ENCODE results near the gene TRIM3. TPM values are rescaled to one million over a fixed set of nuclear protein-coding genes. Genes with fewer than 3 reads are reported as not detected.

Gene TRIM3
- polyA plus RNA-seq, 1 donor from 2014 or later = 81.7 TPM

GRCh38 chr11:6406370-6406769 lies 67.4 kb downstream of the TRIM3 start:
- TF ChIP-seq POLR2AphosphoS5 (IDR thresholded peaks at IDR 0.05) = no peak
- no peak for TF ChIP-seq REST (IDR thresholded peaks at IDR 0.05; ENCODE audit: borderline replicate concordance)
- TF ChIP-seq SMC3 (conservative IDR thresholded peaks at IDR 0.05; ENCODE audit: poor library complexity) = no peak
- no peak for TF ChIP-seq RAD21 (conservative IDR thresholded peaks at IDR 0.05)
- no peak for TF ChIP-seq MXI1 (conservative IDR thresholded peaks at IDR 0.05; ENCODE audit: poor library complexity, severe bottlenecking)
- no peak for TF ChIP-seq CTCF (IDR thresholded peaks at IDR 0.05; ENCODE audit: poor library complexity, severe bottlenecking)
- no peak for TF ChIP-seq EZH2 (IDR thresholded peaks at IDR 0.05; ENCODE audit: borderline replicate concordance, insufficient read depth, low read length, poor library complexity, severe bottlenecking)
- H4K20me1 ChIP-seq (ENCODE audit: insufficient read depth) = no peaks in the 10 kb centered on the region
- peak overlapping the region; percentile 68 for H3K4me3 ChIP-seq (ENCODE audit: low read length)
- peaks cover 65% of the 10 kb centered on the region for H3K79me2 ChIP-seq (replicated peaks; ENCODE audit: insufficient read depth, low read length)
- no peaks in the 10 kb centered on the region for H3F3A ChIP-seq (ENCODE audit: insufficient read depth, low read length, poor library complexity, severe bottlenecking)
- H3K9me2 ChIP-seq (ENCODE audit: insufficient read depth, low read length) = no peaks in the 10 kb centered on the region
- H3K27me3 ChIP-seq (ENCODE audit: insufficient read depth, low read depth, low read length) = no peaks in the 10 kb centered on the region
- peak overlapping the region; percentile 95 for H3K27ac ChIP-seq (ENCODE audit: low read length)
- no peaks in the 10 kb centered on the region for H3K36me3 ChIP-seq (ENCODE audit: insufficient read depth, low read length)
- no peaks in the 10 kb centered on the region for H3K9me3 ChIP-seq (ENCODE audit: low read length)
- peak overlapping the region; percentile 82 for H3K9ac ChIP-seq (ENCODE audit: low read length)
- H3K4me2 ChIP-seq (ENCODE audit: low read length) = peak overlapping the region; percentile 17
- H2AFZ ChIP-seq (ENCODE audit: low read depth, low read length) = no peak overlapping the region

- H3K9ac ChIP-seq (ENCODE audit: low read length) = peak overlapping the region; percentile 82
- H3K79me2 ChIP-seq (replicated peaks; ENCODE audit: insufficient read depth, low read length) = peaks cover 64% of the 10 kb centered on the region
- H2AFZ ChIP-seq (ENCODE audit: low read depth, low read length) = no peak overlapping the region
- H3K27ac ChIP-seq (ENCODE audit: low read length) = peak overlapping the region; percentile 95
- no peaks in the 10 kb centered on the region for H3K9me2 ChIP-seq (ENCODE audit: insufficient read depth, low read length)
- no peaks in the 10 kb centered on the region for H3K9me3 ChIP-seq (ENCODE audit: low read length)
- H3K36me3 ChIP-seq (ENCODE audit: insufficient read depth, low read length) = no peaks in the 10 kb centered on the region
- H4K20me1 ChIP-seq (ENCODE audit: insufficient read depth) = no peaks in the 10 kb centered on the region
- no peak for TF ChIP-seq POLR2AphosphoS5 (IDR thresholded peaks at IDR 0.05)
- no peak for TF ChIP-seq SMC3 (conservative IDR thresholded peaks at IDR 0.05; ENCODE audit: poor library complexity)
- no peak for TF ChIP-seq TAF1 (IDR thresholded peaks at IDR 0.05; ENCODE audit: low read depth)
- TF ChIP-seq EZH2 (IDR thresholded peaks at IDR 0.05; ENCODE audit: borderline replicate concordance, insufficient read depth, low read length, poor library complexity, severe bottlenecking) = no peak
- TF ChIP-seq RAD21 (conservative IDR thresholded peaks at IDR 0.05) = no peak
- no peak for TF ChIP-seq MXI1 (conservative IDR thresholded peaks at IDR 0.05; ENCODE audit: poor library complexity, severe bottlenecking)
- no peak for TF ChIP-seq REST (IDR thresholded peaks at IDR 0.05; ENCODE audit: borderline replicate concordance)
- no peak for TF ChIP-seq CTCF (IDR thresholded peaks at IDR 0.05; ENCODE audit: poor library complexity, severe bottlenecking)
- peak overlapping the region; percentile 68 for H3K4me3 ChIP-seq (ENCODE audit: low read length)
- no peaks in the 10 kb centered on the region for H3F3A ChIP-seq (ENCODE audit: insufficient read depth, low read length, poor library complexity, severe bottlenecking)
- H3K4me2 ChIP-seq (ENCODE audit: low read length) = peak overlapping the region; percentile 90
- H3K27me3 ChIP-seq (ENCODE audit: insufficient read depth, low read depth, low read length) = no peaks in the 10 kb centered on the region
Observed at GRCh38 chr11:6405846-6406245, 67.9 kb downstream of the TRIM3 start.
